HEK293T (cell line): ENCODE results near the gene MTA1.

Source experiments
- CTCF ChIA-PET: fragments of 350-600 bp; formaldehyde crosslinking; extraction: SDS; loops from one replicate; lab custom pipeline; 2021; ENCODE audit warnings: antibody characterized with exemption, inconsistent platforms; lab: Yijun Ruan, JAX
- POLR2A ChIA-PET: fragments of 350-600 bp; formaldehyde crosslinking; extraction: SDS; loops from one replicate; lab custom pipeline; 2020; ENCODE audit warnings: antibody characterized with exemption, inconsistent platforms; lab: Yijun Ruan, JAX
- DNase-seq: peaks from one replicate; pipeline ENCODE4 v3.0.0; 2012; ENCODE audit warnings: mixed read lengths; ENCODE audit errors: extremely low spot score
- ARNT ChIP-seq: fragments of 450-650 bp; IDR thresholded peaks from 2 replicates; pipeline ENCODE4 v1.6.1; 2017; ENCODE audit warnings: mild to moderate bottlenecking
- BHLHE40 ChIP-seq: fragments of 450-650 bp; IDR thresholded peaks from 2 replicates; pipeline ENCODE4 v1.6.1; 2016; ENCODE audit warnings: mild to moderate bottlenecking, moderate library complexity, borderline replicate concordance
- CTBP1 ChIP-seq: fragments of 450-650 bp; IDR thresholded peaks from 2 replicates; pipeline ENCODE4 v1.6.1; 2016; ENCODE audit warnings: borderline replicate concordance
- ELF4 ChIP-seq: fragments of 450-650 bp; IDR thresholded peaks from 2 replicates; pipeline ENCODE4 v1.6.1; 2017; ENCODE audit warnings: antibody characterized with exemption
- FOXA1 ChIP-seq: fragments of 450-650 bp; IDR thresholded peaks from 2 replicates; pipeline ENCODE4 v1.6.1; 2016; ENCODE audit warnings: mild to moderate bottlenecking
- FOXK2 ChIP-seq: fragments of 450-650 bp; IDR thresholded peaks from 2 replicates; pipeline ENCODE4 v1.6.1; 2016; ENCODE audit warnings: mild to moderate bottlenecking
- FOXM1 ChIP-seq: fragments of 450-650 bp; IDR thresholded peaks from 2 replicates; pipeline ENCODE4 v1.6.1; 2017; ENCODE audit warnings: mild to moderate bottlenecking, borderline replicate concordance
- HDGF ChIP-seq: fragments of 450-650 bp; IDR thresholded peaks from 2 replicates; pipeline ENCODE4 v1.6.1; 2017; ENCODE audit warnings: antibody characterized with exemption, borderline replicate concordance
- L3MBTL2 ChIP-seq: fragments of 450-650 bp; conservative IDR thresholded peaks from 2 replicates; pipeline ENCODE4 v1.6.1; 2016; ENCODE audit warnings: mild to moderate bottlenecking
- LEF1 ChIP-seq: fragments of 450-650 bp; IDR thresholded peaks from 2 replicates; pipeline ENCODE4 v1.6.1; 2017; ENCODE audit warnings: mild to moderate bottlenecking, borderline replicate concordance
- NFRKB ChIP-seq: fragments of 450-650 bp; IDR thresholded peaks from 2 replicates; pipeline ENCODE4 v1.6.1; 2016; ENCODE audit warnings: mild to moderate bottlenecking, moderate library complexity
- SP1 ChIP-seq: fragments of 450-650 bp; IDR thresholded peaks from 2 replicates; pipeline ENCODE4 v1.6.1; 2017
- SUZ12 ChIP-seq: fragments of 450-650 bp; IDR thresholded peaks from 2 replicates; pipeline ENCODE4 v1.6.1; 2016; ENCODE audit warnings: mild to moderate bottlenecking
- TARDBP ChIP-seq: fragments of 450-650 bp; IDR thresholded peaks from 2 replicates; pipeline ENCODE4 v1.6.1; 2016
- ZNF384 ChIP-seq: fragments of 450-650 bp; IDR thresholded peaks from 2 replicates; pipeline ENCODE4 v1.6.1; 2016
- TF ChIP-seq, protein P1 (sequence below): fragments of 450-650 bp; IDR thresholded peaks from 2 replicates; pipeline ENCODE4 v1.6.1; 2016

The MTA1 gene

DNA sequence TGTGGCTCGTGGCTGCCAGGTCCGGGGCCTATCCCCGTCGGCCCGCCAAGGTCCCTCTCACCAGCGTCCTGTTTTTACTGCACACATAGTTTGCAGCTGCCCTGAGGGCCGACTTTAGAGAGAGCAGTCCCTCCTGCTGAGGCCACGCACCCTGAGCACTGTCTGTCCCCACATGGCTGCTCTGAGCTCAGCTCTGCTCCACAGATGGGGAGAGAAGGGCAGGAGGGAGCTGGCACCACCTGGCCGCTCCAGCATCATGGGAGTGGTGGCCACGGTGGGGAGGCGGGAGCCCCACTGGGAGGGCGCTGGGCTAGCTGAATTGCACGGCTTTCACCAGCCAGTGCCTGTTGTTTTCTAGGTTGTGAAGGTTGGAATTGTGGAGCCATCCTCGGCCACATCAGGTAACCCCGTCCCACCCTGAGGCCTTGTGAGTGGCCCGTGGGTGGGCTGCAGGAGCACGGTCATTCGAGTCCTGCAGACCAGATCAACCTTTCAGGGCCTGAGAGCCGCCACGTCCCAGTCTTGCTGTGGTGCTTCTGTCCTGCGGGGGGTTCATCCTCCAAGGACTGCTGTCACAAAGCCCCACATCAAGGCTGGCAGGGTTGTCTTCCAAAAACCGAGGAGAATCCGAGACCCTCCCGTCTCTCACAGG is 28.7 kb upstream of the MTA1 start:
- no peak for DNase-seq
- ChIA-PET CTCF (no interaction called here), POLR2A (no interaction called here)
- TF ChIP-seq, protein P1, sequence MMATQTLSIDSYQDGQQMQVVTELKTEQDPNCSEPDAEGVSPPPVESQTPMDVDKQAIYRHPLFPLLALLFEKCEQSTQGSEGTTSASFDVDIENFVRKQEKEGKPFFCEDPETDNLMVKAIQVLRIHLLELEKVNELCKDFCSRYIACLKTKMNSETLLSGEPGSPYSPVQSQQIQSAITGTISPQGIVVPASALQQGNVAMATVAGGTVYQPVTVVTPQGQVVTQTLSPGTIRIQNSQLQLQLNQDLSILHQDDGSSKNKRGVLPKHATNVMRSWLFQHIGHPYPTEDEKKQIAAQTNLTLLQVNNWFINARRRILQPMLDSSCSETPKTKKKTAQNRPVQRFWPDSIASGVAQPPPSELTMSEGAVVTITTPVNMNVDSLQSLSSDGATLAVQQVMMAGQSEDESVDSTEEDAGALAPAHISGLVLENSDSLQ = no peak
- no peak for TF ChIP-seq BHLHE40
- no peak for TF ChIP-seq LEF1
- no peak for TF ChIP-seq FOXM1
- TF ChIP-seq ELF4 = no peak
- no peak for TF ChIP-seq CTBP1
- no peak for TF ChIP-seq FOXK2

DNA sequence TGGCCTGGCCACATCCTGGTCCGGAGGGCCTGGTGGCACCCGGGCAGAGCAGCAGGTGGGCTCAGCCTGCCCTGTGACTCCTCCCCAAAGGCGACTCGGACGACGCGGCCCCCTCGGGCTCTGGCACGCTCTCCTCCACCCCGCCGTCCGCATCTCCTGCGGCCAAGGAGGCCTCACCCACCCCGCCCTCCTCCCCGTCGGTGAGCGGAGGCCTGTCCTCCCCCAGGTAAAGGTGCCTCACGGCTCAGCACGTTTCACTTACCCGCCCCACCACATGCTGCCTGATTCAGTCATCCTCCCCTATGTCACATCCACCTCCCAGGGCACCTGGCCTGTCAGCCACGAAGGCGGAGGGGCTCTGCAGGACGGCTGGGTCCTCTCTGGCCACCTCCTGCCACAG is 28.1 kb upstream of the MTA1 start:
- ChIA-PET CTCF (no interaction called here), POLR2A (no interaction called here)

DNA sequence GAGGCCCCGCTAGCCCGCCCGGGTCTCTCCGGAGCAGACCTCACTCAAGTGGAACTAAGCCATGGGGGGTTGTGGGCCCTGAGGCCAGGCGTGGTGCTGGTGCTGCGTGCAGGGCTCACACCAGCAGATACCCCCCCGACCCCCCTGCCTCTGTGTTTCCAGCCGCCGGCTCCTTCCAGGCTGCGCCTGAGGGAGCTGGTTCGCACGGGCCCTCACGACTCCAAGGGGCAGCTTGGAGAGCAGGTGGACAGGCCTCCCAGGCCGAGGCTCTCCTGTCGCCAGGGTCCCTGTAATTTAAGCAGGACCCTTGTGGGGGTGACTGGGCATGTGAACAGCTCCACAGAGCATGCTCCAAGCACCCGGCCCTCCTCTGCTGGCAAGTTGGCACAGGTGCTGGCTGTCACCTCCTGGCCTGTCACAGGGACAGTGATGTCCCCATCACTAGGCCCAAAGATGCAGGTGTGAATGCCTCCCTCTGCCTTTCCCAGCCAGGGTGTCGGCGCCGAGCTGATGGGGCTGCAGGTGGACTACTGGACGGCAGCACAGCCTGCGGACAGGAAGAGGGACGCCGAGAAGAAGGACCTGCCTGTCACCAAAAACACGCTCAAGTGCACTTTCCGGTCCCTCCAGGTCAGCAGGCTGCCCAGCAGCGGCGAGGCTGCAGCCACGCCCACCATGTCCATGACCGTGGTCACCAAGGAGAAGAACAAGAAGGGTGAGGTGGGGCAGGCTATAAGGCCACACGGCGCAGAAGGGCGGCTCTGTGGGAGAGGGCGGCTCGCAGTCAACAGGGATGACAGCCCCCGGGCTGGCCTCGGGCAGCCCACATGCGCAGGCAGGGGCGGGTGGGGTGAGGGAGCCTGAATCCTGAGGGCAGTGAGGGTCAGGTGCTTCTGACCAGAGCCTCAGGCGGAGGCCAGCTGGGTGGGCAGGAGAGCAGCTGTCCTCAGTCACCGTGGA is 27.2 kb upstream of the MTA1 start:
- no peak for DNase-seq
- TF ChIP-seq ELF4 = no peak
- no peak for TF ChIP-seq TARDBP
- no peak for TF ChIP-seq HDGF
- TF ChIP-seq LEF1 = no peak
- no peak for TF ChIP-seq ARNT
- TF ChIP-seq CTBP1 = no peak
- no peak for TF ChIP-seq FOXA1
- no peak for TF ChIP-seq BHLHE40
- no peak for TF ChIP-seq L3MBTL2
- TF ChIP-seq ZNF384 = no peak
- TF ChIP-seq FOXM1 = no peak
- TF ChIP-seq NFRKB = no peak
- TF ChIP-seq, protein P1 = no peak
- no peak for TF ChIP-seq SUZ12
- TF ChIP-seq SP1 = no peak
- TF ChIP-seq FOXK2 = no peak
- ChIA-PET CTCF (no interaction called here), POLR2A (no interaction called here)

More for the DNA sequence above, 28.1 kb upstream of the MTA1 start:
- TF ChIP-seq SP1 (no peak), CTBP1 (no peak), NFRKB (no peak), HDGF (no peak), SUZ12 (no peak), BHLHE40 (no peak), ZNF384 (no peak), ARNT (no peak), L3MBTL2 (no peak), FOXM1 (no peak), LEF1 (no peak)
- DNase-seq = no peak

DNA sequence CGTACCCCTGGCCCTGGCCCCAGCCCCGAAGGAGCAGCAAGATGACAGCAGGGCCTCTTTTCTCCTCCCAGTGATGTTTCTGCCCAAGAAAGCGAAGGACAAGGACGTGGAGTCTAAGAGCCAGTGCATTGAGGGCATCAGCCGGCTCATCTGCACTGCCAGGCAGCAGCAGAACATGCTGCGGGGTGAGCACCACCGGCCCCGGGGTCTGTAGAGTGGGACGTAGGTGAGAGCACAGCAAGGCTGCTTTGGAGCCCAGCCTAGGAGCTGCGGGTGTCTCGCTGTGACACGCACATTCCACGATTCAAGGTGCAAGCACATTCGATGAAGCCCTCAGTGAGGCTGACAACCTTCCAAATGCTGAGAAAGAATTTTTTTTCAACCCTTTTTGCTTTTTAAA is 26.5 kb upstream of the MTA1 start:
- TF ChIP-seq FOXK2 (no peak), CTBP1 (no peak), FOXM1 (no peak), SP1 (no peak), HDGF (no peak), ZNF384 (no peak), L3MBTL2 (no peak), ARNT (no peak), BHLHE40 (no peak)
- no peak for DNase-seq
- POLR2A ChIA-PET = no interaction called here
- CTCF ChIA-PET = no interaction called here

DNA sequence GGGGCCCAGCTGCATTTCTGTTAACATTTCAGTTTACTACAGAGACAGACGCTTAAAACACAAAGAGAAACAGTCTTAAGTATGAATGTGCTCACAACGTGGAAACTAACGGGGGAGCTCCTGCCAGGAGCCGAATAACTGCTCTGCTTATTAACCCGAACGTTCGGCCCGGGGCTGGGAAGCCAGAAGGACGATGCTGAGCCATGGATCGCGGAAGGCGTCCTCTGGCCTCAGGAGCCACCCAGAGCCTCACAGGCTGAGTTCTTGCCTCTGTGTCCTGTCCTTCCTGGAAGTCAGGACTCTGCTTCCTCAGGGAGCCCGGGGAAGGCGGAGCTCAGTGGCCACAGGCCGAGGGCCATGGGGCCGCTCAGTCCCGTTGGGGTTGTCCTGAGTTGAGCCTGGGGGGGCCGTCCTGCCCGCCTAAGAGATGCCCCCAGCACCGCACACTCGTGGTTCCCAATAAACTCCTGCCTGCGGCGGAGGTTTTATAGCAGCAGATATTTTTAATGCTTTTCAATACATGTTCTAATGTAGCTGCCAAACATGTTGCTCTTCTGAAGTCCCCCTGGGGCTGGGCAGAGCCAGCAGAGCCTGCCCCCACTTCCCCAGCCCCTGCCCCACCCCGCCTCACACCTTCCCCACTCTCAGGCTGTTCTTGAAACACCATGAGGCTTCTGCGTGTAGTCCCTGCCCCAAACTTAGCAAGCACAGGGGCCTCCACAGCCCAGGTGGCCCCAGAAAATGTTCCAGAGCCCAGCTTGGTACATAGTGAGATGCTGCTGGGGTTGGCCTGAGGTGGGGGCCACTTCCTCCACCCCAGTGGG is 24.7 kb upstream of the MTA1 start:
- no peak for DNase-seq
- TF ChIP-seq, protein P1 = no peak
- no peak for TF ChIP-seq ZNF384
- TF ChIP-seq BHLHE40 = no peak
- TF ChIP-seq SUZ12 = no peak
- ChIA-PET POLR2A (interaction anchor here (1.4 kb wide), 1 partner anchor 76 kb away, joined by 4 read pairs; no protein-coding TSS in a partner anchor), CTCF (interaction anchor here (1.2 kb wide), 1 partner anchor 94 kb away, joined by 5 read pairs; no protein-coding TSS in a partner anchor)
